NCI-H226 (cell line): ENCODE measurements around the gene KCNIP4.

Experiments
- DNase-seq: peaks from one replicate; pipeline ENCODE4 v3.0.0-alpha.2; 2015

Gene KCNIP4

DNA sequence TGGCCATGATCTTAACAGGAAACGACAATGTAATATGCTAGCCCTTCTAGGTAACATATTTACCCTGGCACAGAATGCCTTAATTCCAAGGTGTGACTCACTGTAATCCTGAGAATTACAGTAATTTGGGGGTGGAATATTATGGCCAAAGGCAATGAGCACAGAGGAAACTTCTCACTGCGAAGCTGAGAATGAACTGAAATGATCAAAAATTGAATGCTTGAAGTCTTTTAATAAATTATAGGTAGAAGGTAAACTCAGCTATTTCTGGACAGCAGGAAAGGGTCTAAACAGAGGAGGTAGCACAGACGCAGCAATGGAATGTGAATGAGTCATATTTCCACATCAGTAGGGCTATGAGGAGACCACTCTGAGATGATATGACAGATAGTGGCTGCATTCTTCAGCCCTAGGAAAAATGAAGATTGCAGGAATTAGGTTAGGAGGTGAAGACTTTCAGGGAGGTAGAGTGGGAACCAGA, 935.7 kb downstream of the KCNIP4 start:
- DNase-seq, result peak; percentile 83

- DNase-seq, result no peak
These were observed 937.5 kb downstream of the KCNIP4 start for GRCh38 chr4:21011106-21011505.

DNA sequence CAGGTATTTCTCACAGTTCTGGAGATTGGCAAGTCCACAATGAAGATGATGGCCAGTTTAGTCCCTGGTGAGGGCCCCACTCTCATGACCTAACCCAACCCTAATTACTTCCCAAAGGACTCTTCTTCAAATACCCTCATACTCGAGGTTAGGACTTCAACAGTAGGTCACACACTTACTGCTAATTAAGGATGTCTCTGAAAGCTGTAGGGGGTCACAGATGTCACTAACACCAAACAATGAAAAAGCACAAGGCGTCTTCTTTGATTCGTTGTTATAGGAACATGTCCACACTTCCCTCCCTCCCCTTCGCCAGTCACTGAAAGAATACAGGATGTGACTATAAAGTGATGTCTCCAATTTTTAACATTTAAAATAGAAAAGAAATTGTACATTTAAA, 938.6 kb downstream of the KCNIP4 start:
- no peak for DNase-seq

- DNase-seq, result no peak
These were observed 942.9 kb downstream of the KCNIP4 start for GRCh38 chr4:21005647-21006046.

DNA sequence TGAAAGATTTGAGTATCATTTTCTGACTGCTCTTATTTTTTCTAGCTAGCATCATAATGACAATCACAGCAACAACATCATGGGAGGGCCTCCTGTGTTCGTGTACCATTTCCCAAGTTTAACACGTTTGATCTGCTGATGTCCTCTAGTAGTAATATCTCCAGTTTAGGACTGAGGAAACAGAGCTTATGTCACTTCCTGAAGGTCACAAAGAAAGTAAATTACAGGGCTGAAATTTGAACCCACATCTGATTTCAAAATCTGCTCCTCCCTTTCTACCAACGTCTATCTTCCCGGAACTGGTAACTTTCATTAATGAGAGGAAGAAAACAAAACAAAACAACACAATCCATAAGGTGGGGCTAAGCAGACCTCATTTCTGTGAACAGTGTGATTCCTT, 945.6 kb downstream of the KCNIP4 start:
- no peak for DNase-seq

- DNase-seq, result no peak
These were observed 946.3 kb downstream of the KCNIP4 start for GRCh38 chr4:21002286-21002685.

DNA sequence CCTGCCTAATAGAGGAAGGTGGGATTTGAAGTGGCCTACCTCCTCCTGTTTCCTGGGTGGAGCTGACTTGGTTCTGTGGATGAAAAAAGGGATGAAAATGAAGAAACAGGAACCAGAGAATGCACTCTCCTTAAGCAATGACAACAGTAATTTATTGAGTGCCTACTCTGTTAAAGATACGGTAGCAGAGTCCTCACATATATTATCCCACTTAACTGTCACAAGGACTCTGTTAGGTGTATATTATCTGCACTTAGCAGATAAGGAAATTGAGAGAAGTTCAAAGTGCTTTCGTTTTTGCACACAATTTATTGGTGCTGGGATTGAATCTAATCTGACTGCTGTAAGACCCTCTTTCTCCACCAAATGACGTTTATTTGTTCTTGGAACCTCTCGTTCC, 947.1 kb downstream of the KCNIP4 start:
- DNase-seq, result no peak

DNA sequence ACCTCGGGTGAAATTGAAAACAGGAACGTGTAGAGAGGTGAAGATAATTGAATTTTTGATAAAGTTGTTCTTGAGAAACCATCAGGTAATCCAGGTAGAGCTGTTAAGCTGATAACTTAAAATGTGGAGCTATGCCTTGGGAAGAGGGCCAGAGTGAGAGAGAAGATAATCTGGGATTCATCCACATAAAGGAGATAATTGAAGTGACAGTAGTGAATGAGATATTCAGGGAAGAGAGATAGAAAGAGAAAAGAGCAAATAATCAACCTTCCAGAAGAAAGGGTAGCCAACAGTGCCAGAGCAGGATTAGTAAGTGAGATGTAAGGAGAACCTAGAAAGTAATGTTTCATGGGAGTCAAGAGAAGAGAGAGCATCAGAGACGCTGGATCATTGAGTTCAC, 950.7 kb downstream of the KCNIP4 start:
- no peak for DNase-seq

- DNase-seq, result no peak
These were observed 953.0 kb downstream of the KCNIP4 start for GRCh38 chr4:20995610-20996009.

- no peak for DNase-seq
These were observed 953.6 kb downstream of the KCNIP4 start for GRCh38 chr4:20995015-20995414.

DNA sequence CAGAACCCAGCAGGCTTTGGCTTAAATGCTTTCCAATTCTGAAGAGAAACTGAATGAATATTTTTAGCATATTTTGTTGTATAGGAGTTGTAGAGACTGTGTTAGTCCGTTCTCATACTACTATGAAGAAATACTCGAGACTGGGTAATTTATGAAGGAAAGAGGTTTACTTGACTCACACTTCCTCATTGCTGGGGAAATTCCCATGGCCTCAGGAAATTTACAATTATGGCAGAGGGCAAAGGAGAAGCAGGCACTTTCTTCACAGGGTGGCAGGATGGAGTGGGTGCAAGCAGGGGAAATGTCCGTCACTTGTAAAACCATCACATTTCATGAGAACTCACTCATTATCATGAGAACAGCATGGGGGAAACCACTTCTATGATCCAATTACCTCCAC, 956.6 kb downstream of the KCNIP4 start:
- DNase-seq, result peak; percentile 33

DNA sequence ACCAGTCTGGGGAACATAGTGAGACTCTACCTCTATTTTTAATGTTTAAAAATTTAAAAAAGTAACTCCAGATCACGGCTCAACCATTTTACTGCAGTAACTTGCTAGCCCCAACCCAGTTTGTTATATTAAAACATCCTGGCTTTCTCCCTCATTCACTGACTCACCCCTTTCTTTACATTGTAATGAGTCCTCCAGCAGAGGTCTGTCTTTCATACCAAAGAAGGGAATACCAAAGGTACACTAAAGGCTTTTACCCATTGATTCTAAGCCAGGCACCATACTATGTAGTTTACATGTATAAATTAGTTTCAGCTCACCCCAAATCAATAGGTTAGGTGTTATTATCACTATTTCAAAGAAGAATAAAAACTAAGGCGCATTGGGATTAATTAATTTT, 961.4 kb downstream of the KCNIP4 start:
- no peak for DNase-seq

DNA sequence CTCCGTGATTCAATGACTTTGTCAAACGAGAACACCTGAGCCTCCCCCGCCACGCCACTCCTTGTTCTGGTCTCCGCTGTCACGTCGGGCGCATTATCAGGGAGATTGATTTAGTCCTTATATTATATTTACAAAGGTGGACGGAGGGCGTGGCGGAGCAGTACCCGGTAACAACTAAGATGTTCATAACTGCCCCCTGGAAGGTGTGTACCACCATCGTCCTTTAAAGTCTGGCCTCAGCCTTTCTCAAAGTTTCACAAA, 964.1 kb downstream of the KCNIP4 start:
- no peak for DNase-seq

- no peak for DNase-seq
These were observed 964.6 kb downstream of the KCNIP4 start for GRCh38 chr4:20983763-20984575.

DNA sequence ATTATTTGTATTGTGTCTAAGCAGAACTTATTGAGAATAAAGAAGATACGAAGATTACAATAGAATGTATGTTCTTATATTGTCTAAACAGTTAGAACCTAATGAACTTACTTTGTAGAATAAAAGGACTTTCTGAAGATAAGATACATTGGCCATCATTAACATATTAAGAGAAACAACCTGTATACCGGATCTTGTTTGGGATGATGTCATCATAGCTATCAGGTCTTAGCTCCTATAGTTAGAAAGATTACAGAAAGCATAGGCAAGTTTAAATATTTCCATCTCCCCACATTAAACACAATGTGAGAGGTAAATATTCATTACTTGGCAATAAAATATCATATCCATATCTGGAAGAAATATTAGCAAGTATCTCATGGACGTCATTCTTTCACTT, 966.0 kb downstream of the KCNIP4 start:
- no peak for DNase-seq

GRCh38 chr4:20960291-20960690, 988.3 kb downstream of the KCNIP4 start:
- DNase-seq, result no peak

DNA sequence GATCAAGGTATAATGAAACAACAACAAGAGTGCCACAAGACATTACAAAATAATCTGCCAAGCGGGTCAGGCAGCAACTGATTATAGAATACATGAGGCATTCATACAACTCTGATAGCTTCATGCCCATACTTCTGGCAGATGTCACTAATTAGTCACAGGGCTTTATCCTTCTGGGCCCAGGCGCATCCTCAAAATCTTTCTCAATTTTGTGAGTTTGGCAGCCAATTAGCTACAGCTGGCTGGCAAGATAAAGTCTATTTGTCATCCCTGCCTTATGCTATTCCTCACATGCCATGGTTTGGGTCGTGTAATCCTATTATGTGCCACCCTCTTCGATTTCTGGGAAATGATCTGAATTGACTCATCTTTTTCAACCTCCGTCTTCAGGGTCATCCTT, 994.0 kb downstream of the KCNIP4 start:
- DNase-seq, result no peak

- no peak for DNase-seq
These were observed 1003.6 kb downstream of the KCNIP4 start for GRCh38 chr4:20944961-20945360.

GRCh38 chr4:20944451-20944850, 1004.1 kb downstream of the KCNIP4 start:
- no peak for DNase-seq

DNA sequence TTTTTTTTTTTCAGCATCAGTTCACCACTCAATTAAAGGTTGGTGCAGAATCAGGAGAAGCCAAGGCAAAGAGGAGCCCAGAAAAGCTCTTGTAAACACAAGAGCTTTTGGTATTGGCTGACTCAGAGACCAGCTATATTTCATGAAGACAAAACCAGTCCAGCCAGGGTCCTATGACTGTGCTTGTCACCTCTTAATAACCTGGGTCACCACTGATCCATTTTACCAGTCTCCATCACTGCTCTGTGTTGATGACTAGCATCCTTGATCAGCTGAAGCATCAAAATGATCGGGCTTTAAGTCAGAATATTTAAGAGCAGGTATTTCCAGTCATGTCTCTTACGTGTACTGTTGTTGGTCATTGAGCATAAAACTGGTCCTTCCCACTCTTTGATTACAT, 1010.4 kb downstream of the KCNIP4 start:
- no peak for DNase-seq

DNA sequence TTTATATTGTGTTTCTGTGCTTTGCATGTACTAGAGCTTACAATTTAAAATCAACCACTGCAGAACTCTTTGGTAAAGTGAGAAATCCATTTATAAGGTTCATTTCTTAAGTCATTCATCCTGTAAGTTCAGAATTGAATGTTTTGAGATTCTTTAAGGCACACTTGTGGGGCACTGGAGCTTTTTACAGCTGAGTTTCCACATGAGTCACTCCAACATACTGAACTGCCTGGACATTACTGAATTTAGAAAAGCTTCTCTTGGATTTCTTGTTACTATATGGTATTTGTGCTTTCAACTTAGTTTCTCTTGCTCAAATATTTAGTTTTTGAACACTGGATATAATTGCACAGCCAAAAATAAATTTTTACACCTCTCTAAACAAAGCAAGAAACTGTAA, 1022.0 kb downstream of the KCNIP4 start:
- no peak for DNase-seq

DNA sequence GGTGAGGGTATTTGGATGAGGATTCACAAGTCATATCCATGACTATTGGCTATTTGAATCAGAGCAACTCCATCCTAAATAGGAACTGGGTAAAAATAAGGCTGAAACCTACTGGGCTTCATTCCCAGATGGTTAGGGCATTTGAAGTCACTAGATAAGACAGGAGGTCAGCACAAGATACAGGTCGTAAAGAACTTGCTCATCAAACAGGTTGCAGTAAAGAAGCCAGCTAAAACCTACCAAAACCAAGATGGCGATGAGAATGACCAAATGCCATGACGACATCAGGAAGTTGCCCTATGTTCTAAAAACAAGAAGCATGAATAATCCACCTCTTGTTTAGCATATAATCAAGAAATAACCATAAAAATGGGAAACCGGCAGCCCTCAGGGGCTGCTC, 1023.4 kb downstream of the KCNIP4 start:
- no peak for DNase-seq

DNA sequence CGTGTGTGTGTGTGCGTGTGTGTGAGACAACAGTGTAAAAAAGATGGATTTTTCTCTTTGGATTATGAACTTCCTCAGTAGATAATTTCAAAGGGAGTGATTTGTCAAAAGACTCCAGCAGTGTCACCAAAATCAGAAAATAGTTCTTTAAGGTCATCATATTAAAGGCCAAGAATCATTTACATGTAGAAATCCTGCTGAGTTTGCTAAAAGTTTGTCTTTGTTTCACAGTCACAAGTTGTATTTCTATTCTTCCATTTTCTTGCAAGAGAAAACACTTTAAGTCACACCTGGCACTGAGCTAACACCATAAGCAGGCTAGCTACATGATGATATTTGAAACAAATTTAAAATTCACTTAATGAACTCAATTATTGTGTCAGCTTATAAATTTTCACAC, 1025.6 kb downstream of the KCNIP4 start:
- DNase-seq, result no peak

GRCh38 chr4:20916106-20916505, 1032.5 kb downstream of the KCNIP4 start:
- DNase-seq, result peak; percentile 20

DNA sequence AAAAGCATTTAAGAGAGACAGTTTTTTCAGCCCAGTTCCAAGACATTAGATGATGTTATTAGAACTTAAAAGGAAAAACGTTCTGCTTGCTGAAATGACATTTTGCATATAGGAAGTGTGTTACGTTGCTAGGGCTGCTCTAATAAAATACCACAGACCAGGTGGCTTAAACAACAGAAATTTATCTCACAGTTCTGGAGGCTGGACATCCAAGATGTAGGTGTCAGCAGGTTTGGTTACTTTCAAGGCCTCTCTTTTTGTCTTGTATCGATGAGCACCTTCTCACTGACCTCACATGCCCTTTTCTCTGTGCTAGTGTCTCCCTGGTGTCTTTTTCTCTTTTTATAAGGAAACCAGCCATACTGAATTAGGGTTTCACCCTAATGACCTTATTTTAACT, 1043.6 kb downstream of the KCNIP4 start:
- DNase-seq, result no peak
